ENCODE measurements around the gene USP6NL.

USP6NL gene

GRCh38 chr10:11448545-11449244 is 162.8 kb downstream of the USP6NL start:
- Histone ChIP-seq H3K36me3 (ENCODE audit: control insufficient read depth, insufficient read depth, low read length) (no peaks in the 10 kb centered on the region), H3K9me3 (ENCODE audit: control insufficient read depth, low read length) (no peaks in the 10 kb centered on the region), H3K79me2 (no peaks in the 10 kb centered on the region), H3K4me3 (ENCODE audit: low read depth, low read length) (no peak overlapping the region), H3K27ac (no peak overlapping the region), H3K9ac (no peak overlapping the region), H3K27me3 (ENCODE audit: control insufficient read depth, insufficient read depth, low read length) (no peaks in the 10 kb centered on the region), H3K4me1 (no peaks in the 10 kb centered on the region), H2AFZ (no peak overlapping the region), H3K4me2 (ENCODE audit: low read length) (no peak overlapping the region)
- TF ChIP-seq CTCF (IDR thresholded peaks at IDR 0.05), result no peak

- no peak overlapping the region for H3K9ac ChIP-seq
- no peak overlapping the region for H3K4me3 ChIP-seq (ENCODE audit: low read depth, low read length)
- no peaks in the 10 kb centered on the region for H3K4me1 ChIP-seq
- H3K4me2 ChIP-seq (ENCODE audit: low read length), result no peak overlapping the region
- H3K27me3 ChIP-seq (ENCODE audit: control insufficient read depth, insufficient read depth, low read length), result no peaks in the 10 kb centered on the region
- H2AFZ ChIP-seq, result no peak overlapping the region
- H3K79me2 ChIP-seq, result no peaks in the 10 kb centered on the region
- H3K36me3 ChIP-seq (ENCODE audit: control insufficient read depth, insufficient read depth, low read length), result no peaks in the 10 kb centered on the region
- no peak for TF ChIP-seq CTCF (IDR thresholded peaks at IDR 0.05)
- H3K27ac ChIP-seq, result no peak overlapping the region
- H3K9me3 ChIP-seq (ENCODE audit: control insufficient read depth, low read length), result no peaks in the 10 kb centered on the region
Observed at GRCh38 chr10:11448190-11448544, 163.3 kb downstream of the USP6NL start.

GRCh38 chr10:11447586-11447985 is 163.9 kb downstream of the USP6NL start:
- Histone ChIP-seq H2AFZ (no peak overlapping the region), H3K79me2 (no peaks in the 10 kb centered on the region), H3K9me3 (ENCODE audit: control insufficient read depth, low read length) (no peaks in the 10 kb centered on the region), H3K36me3 (ENCODE audit: control insufficient read depth, insufficient read depth, low read length) (no peaks in the 10 kb centered on the region), H3K27ac (no peak overlapping the region), H3K9ac (no peak overlapping the region), H3K4me3 (ENCODE audit: low read depth, low read length) (no peak overlapping the region), H3K27me3 (ENCODE audit: control insufficient read depth, insufficient read depth, low read length) (no peaks in the 10 kb centered on the region), H3K4me1 (no peaks in the 10 kb centered on the region), H3K4me2 (ENCODE audit: low read length) (no peak overlapping the region)
- no peak for TF ChIP-seq CTCF (IDR thresholded peaks at IDR 0.05)

GRCh38 chr10:11446864-11447263 is 164.6 kb downstream of the USP6NL start:
- H3K27ac ChIP-seq, result no peak overlapping the region
- TF ChIP-seq CTCF (IDR thresholded peaks at IDR 0.05), result no peak
- H3K79me2 ChIP-seq, result no peaks in the 10 kb centered on the region
- H3K4me1 ChIP-seq, result no peaks in the 10 kb centered on the region
- H3K4me3 ChIP-seq (ENCODE audit: low read depth, low read length), result no peak overlapping the region
- no peak overlapping the region for H2AFZ ChIP-seq
- no peaks in the 10 kb centered on the region for H3K36me3 ChIP-seq (ENCODE audit: control insufficient read depth, insufficient read depth, low read length)
- H3K9me3 ChIP-seq (ENCODE audit: control insufficient read depth, low read length), result no peaks in the 10 kb centered on the region
- no peak overlapping the region for H3K9ac ChIP-seq
- no peaks in the 10 kb centered on the region for H3K27me3 ChIP-seq (ENCODE audit: control insufficient read depth, insufficient read depth, low read length)
- no peak overlapping the region for H3K4me2 ChIP-seq (ENCODE audit: low read length)

- Histone ChIP-seq H3K4me2 (ENCODE audit: low read length) (no peak overlapping the region), H3K9ac (no peak overlapping the region), H3K4me1 (no peaks in the 10 kb centered on the region), H3K27ac (no peak overlapping the region), H2AFZ (no peak overlapping the region), H3K9me3 (ENCODE audit: control insufficient read depth, low read length) (no peaks in the 10 kb centered on the region), H3K79me2 (no peaks in the 10 kb centered on the region), H3K27me3 (ENCODE audit: control insufficient read depth, insufficient read depth, low read length) (no peaks in the 10 kb centered on the region), H3K4me3 (ENCODE audit: low read depth, low read length) (no peak overlapping the region), H3K36me3 (ENCODE audit: control insufficient read depth, insufficient read depth, low read length) (no peaks in the 10 kb centered on the region)
- no peak for TF ChIP-seq CTCF (IDR thresholded peaks at IDR 0.05)
Observed at GRCh38 chr10:11446133-11446532, 165.3 kb downstream of the USP6NL start.
